Type B pancreatic cell (in vitro differentiated cells): Measurements from ENCODE around the gene NFATC3. TPM values are rescaled to one million over a fixed set of nuclear protein-coding genes. Genes with fewer than 3 reads are reported as not detected.

Source experiments
- DNase-seq: peaks from one replicate; pipeline ENCODE4 v3.0.0; 2021; ENCODE audit warnings: mixed read lengths; ENCODE audit not compliant: unreplicated experiment; ENCODE audit errors: extremely low spot score
- H3K27ac Mint-ChIP-seq: 2 replicates; pipeline ENCODE4 v1.8.0; 2021; ENCODE audit warnings: mild to moderate bottlenecking, mixed read lengths
- H3K27me3 Mint-ChIP-seq: 2 replicates; pipeline ENCODE4 v1.8.0; 2021; ENCODE audit warnings: mixed read lengths
- H3K36me3 Mint-ChIP-seq: 2 replicates; pipeline ENCODE4 v1.8.0; 2021; ENCODE audit warnings: mixed read lengths
- H3K4me1 Mint-ChIP-seq: one replicate; pipeline ENCODE4 v1.8.0; 2021; ENCODE audit warnings: mixed read lengths; ENCODE audit not compliant: unreplicated experiment
- H3K4me3 Mint-ChIP-seq: 2 replicates; pipeline ENCODE4 v1.8.0; 2021; ENCODE audit warnings: mild to moderate bottlenecking, mixed read lengths
- H3K9me3 Mint-ChIP-seq: 2 replicates; pipeline ENCODE4 v1.8.0; 2021; ENCODE audit warnings: mixed read lengths
- total RNA-seq: library from RNA; stranded (reverse); gene quantifications from 2 replicates; pipeline ENCODE4 v1.2.1, GENCODE V29; 2021; ENCODE audit warnings: low replicate concordance
- TF ChIP-seq, protein P1 (sequence below): fragments of 200-600 bp; sonication (generic); conservative IDR thresholded peaks from 2 replicates; pipeline ENCODE4 v1.5.0; 2021; ENCODE audit warnings: antibody characterized with exemption, mild to moderate bottlenecking

The NFATC3 gene
- total RNA-seq, 1 donor from 2014 or later = 55.5 TPM

GRCh38 chr16:68247932-68248331 is 162.8 kb downstream of the NFATC3 start:
- Mint-ChIP-seq H3K27ac (no peak overlapping the region), H3K27me3 (no peaks in the 10 kb centered on the region), H3K4me3 (no peak overlapping the region), H3K36me3 (peaks cover 6% of the 10 kb centered on the region), H3K4me1 (peaks cover 5% of the 10 kb centered on the region), H3K9me3 (no peaks in the 10 kb centered on the region)
- TF ChIP-seq, protein P1, sequence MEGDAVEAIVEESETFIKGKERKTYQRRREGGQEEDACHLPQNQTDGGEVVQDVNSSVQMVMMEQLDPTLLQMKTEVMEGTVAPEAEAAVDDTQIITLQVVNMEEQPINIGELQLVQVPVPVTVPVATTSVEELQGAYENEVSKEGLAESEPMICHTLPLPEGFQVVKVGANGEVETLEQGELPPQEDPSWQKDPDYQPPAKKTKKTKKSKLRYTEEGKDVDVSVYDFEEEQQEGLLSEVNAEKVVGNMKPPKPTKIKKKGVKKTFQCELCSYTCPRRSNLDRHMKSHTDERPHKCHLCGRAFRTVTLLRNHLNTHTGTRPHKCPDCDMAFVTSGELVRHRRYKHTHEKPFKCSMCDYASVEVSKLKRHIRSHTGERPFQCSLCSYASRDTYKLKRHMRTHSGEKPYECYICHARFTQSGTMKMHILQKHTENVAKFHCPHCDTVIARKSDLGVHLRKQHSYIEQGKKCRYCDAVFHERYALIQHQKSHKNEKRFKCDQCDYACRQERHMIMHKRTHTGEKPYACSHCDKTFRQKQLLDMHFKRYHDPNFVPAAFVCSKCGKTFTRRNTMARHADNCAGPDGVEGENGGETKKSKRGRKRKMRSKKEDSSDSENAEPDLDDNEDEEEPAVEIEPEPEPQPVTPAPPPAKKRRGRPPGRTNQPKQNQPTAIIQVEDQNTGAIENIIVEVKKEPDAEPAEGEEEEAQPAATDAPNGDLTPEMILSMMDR = no peak
- DNase-seq = no peak

GRCh38 chr16:68249371-68249770 is 164.2 kb downstream of the NFATC3 start:
- no peak overlapping the region for H3K27ac Mint-ChIP-seq
- DNase-seq = no peak
- peaks cover 6% of the 10 kb centered on the region for H3K36me3 Mint-ChIP-seq
- H3K9me3 Mint-ChIP-seq = no peaks in the 10 kb centered on the region
- H3K27me3 Mint-ChIP-seq = no peaks in the 10 kb centered on the region
- H3K4me1 Mint-ChIP-seq = peaks cover 5% of the 10 kb centered on the region
- no peak overlapping the region for H3K4me3 Mint-ChIP-seq
- TF ChIP-seq, protein P1 = no peak

DNA sequence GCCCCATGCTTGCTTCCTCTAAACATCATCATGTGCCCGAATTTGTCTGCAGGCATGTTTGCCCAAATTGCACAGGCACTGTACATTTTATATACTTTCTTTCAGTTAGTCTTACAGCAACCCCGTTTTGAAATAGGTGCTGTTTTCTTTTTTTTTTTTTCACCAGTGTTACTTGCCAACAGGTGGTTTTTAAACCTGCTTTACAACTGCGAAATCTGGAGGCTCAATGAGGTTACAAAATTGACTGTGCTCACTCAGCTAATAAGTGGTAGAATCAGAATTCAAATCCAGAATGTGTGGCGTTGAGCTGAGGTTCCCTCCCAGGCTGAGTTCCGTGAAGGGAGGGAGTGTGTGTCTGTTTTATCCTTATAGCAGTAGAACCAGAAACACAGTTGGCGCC is 165.8 kb downstream of the NFATC3 start:
- Mint-ChIP-seq H3K27me3 (no peaks in the 10 kb centered on the region), H3K36me3 (peaks cover 6% of the 10 kb centered on the region), H3K9me3 (no peaks in the 10 kb centered on the region), H3K27ac (no peak overlapping the region), H3K4me1 (no peaks in the 10 kb centered on the region), H3K4me3 (no peak overlapping the region)
- TF ChIP-seq, protein P1 = no peak
- DNase-seq = no peak

GRCh38 chr16:68251832-68252231 is 166.7 kb downstream of the NFATC3 start:
- Mint-ChIP-seq H3K27me3 (no peaks in the 10 kb centered on the region), H3K36me3 (peaks cover 6% of the 10 kb centered on the region), H3K4me1 (no peaks in the 10 kb centered on the region), H3K27ac (no peak overlapping the region), H3K4me3 (no peak overlapping the region), H3K9me3 (no peaks in the 10 kb centered on the region)
- no peak for DNase-seq
- TF ChIP-seq, protein P1 = no peak

DNA sequence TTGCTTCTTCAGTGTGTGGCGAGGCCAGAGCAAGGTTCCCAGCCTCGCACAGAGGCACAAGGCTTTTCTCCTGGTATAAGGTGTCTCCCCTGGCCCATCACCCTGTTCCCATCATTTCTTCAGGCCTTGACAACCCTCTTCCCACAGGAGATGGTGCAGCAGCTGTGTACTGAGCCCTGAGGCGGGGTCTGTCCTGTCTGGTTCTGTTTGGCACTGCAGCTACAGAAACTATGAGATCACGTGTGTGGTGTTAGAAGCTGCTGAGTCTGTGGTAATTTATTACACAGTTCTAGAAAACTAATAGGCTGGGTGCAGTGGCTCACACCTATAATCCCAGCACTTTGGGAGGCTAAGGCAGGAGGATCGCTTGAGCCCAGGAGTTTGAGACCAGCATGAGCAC is 167.2 kb downstream of the NFATC3 start:
- H3K27me3 Mint-ChIP-seq = no peaks in the 10 kb centered on the region
- no peak overlapping the region for H3K27ac Mint-ChIP-seq
- H3K4me3 Mint-ChIP-seq = no peak overlapping the region
- no peaks in the 10 kb centered on the region for H3K9me3 Mint-ChIP-seq
- TF ChIP-seq, protein P1 = no peak
- H3K4me1 Mint-ChIP-seq = no peaks in the 10 kb centered on the region
- no peak for DNase-seq
- peaks cover 6% of the 10 kb centered on the region for H3K36me3 Mint-ChIP-seq

GRCh38 chr16:68253721-68254120 is 168.6 kb downstream of the NFATC3 start:
- TF ChIP-seq, protein P1 = no peak
- Mint-ChIP-seq H3K9me3 (no peaks in the 10 kb centered on the region), H3K36me3 (peaks cover 10% of the 10 kb centered on the region), H3K27me3 (no peaks in the 10 kb centered on the region), H3K4me1 (peaks cover 6% of the 10 kb centered on the region), H3K4me3 (no peak overlapping the region), H3K27ac (no peak overlapping the region)
- DNase-seq = no peak
